ENCODE measurements around the gene DOHH. TPM values are rescaled to one million over a fixed set of nuclear protein-coding genes. Genes with fewer than 3 reads are reported as not detected.
A peak's percentile ranks its signal among the peaks of the same experiment; 100 is the strongest.

The DOHH gene
- total and polyA plus RNA-seq, 2 donors (not counting 3 experiments of a cell fraction or from before 2014, with no cell fraction given), result 8.7 to 15.2 TPM

DNA sequence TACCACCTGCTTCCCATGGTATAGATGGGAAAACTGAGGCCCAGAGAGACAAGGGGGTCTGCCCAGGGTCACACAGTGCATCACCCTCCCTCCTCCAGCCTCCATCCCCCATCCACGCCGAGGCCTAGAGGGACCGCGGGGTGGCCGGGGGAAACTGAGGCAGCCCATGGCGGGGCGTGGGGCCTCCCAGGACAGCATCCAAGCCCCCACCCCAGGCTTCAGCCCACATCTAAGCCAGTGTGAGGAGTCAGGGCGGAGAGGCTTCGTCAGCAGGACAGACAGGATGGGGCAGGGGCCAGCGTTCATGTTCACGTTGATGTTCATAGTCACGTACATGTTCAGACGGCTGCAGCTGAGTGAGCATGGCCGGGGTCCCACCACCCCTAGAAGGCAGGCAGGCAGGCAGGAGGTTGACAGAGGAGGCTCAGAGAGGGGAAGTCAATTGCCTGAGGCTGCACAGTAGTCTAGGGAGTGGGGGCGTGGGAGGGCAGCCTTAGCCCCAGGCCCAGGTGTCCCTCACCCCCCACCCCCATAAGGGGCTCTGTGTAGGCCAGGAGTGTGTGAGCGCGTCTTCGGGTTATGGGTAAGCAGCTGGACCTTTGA is 43.4 kb downstream of the DOHH start:
- Histone ChIP-seq H3K9me1 (replicated peaks; ENCODE audit: control insufficient read depth, extremely low read depth, insufficient read depth, low read length) (no peaks in the 10 kb centered on the region), H3K27me3 (ENCODE audit: control insufficient read depth in 2 of 2, insufficient read depth in 2 of 2, low read length in 2 of 2) (no peaks in the 10 kb centered on the region), H3K9me3 (replicated peaks; ENCODE audit: control insufficient read depth, insufficient read depth, low read length) (no peaks in the 10 kb centered on the region), H3K79me2 (ENCODE audit: control insufficient read depth, insufficient read depth, low read length) (peaks cover 5% of the 10 kb centered on the region), H3K9ac (replicated peaks; ENCODE audit: extremely low read depth, insufficient read depth, low read length) (no peak overlapping the region), H3K36me3 (ENCODE audit: control insufficient read depth in 2 of 2, extremely low read depth in 1 of 2, insufficient read depth in 2 of 2, low read length in 2 of 2) (peaks cover 5 to 31% of the 10 kb centered on the region in 2 experiments), H3K4me2 (ENCODE audit: insufficient read depth, low read length) (no peak overlapping the region), H4K20me1 (replicated peaks; ENCODE audit: control insufficient read depth, extremely low read depth, insufficient read depth, low read length) (no peaks in the 10 kb centered on the region), H3K4me1 (ENCODE audit: control insufficient read depth, extremely low read depth, insufficient read depth, low read length) (peaks cover 26% of the 10 kb centered on the region), H2AFZ (ENCODE audit: low read depth, low read length) (no peak overlapping the region), H3K4me3 (replicated peaks in 1 of 3; ENCODE audit: insufficient read depth in 1 of 3, low read depth in 1 of 3, low read length in 3 of 3) (no peak overlapping the region), H3K27ac (ENCODE audit: insufficient read depth, low read depth, low read length) (peak overlapping the region; percentile 82)
- TF ChIP-seq POLR2AphosphoS5 (IDR thresholded peaks at IDR 0.05; ENCODE audit: insufficient read depth, low read depth, low read length) (no peak), GATA2 (IDR thresholded peaks at IDR 0.05; ENCODE audit: insufficient read depth, insufficient read length, low read depth, low read length) (no peak)
- no peak for DNase-seq (ENCODE audit: low read depth, low spot score)
- POLR2A ChIA-PET, result no interaction called here
- intact Hi-C loops (cut with micrococcal nuclease), result no loop called here
- CTCF ChIA-PET, result no interaction called here
- dilution Hi-C loops (cut with MboI; ENCODE audit: extremely low pct_ligation_motif_present, low sequenced_read_pairs), result no loop called here
- no TSS peak for BruUV-seq (replicated peaks)
- FAIRE-seq, result no peak

DNA sequence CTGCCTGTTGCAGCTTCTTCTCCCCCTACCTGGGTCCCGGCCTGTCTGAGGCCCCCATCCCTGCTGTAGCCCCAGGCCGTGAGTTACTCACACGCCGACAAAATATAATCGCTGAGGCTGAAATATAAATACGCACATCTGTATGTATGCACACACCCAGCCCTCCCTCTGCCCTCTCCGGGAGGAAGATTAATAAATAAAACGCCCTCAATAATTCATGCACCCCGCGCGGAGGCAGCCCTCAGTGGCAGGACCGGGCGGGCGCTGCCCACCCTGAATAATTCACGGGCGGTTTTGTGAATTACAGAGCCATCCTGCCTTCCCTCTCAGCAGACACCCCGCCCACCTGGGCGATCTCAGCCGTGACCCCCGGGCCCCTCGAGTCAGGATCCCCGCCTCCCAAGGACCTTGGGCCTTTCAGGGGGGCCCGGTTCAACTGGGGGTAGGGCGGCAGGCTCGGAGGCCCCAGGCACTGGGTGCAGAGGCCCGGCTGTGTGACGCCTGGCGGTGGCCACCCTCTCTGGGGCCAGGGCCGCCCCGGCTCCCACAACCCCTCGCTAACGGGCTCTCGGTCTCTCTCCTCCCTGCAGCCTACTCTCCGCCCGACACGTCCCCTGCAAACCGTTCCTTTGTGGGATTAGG is 44.4 kb downstream of the DOHH start:
- DNase-seq (ENCODE audit: low read depth, low spot score) (no peak), FAIRE-seq (no peak)
- no peak overlapping the region for H2AFZ ChIP-seq (ENCODE audit: low read depth, low read length)
- H3K9me1 ChIP-seq (replicated peaks; ENCODE audit: control insufficient read depth, extremely low read depth, insufficient read depth, low read length), result no peaks in the 10 kb centered on the region
- peaks cover 33% of the 10 kb centered on the region for H3K4me1 ChIP-seq (ENCODE audit: control insufficient read depth, extremely low read depth, insufficient read depth, low read length)
- peaks cover 5 to 31% of the 10 kb centered on the region in 2 experiments for H3K36me3 ChIP-seq (ENCODE audit: control insufficient read depth in 2 of 2, extremely low read depth in 1 of 2, insufficient read depth in 2 of 2, low read length in 2 of 2)
- no peak overlapping the region for H3K27ac ChIP-seq (ENCODE audit: insufficient read depth, low read depth, low read length)
- no peaks in the 10 kb centered on the region for H3K27me3 ChIP-seq (ENCODE audit: control insufficient read depth in 2 of 2, insufficient read depth in 2 of 2, low read length in 2 of 2)
- no peak overlapping the region for H3K4me2 ChIP-seq (ENCODE audit: insufficient read depth, low read length)
- ChIA-PET CTCF (no interaction called here), POLR2A (no interaction called here)
- peaks cover 5% of the 10 kb centered on the region for H3K79me2 ChIP-seq (ENCODE audit: control insufficient read depth, insufficient read depth, low read length)
- H3K9me3 ChIP-seq (replicated peaks; ENCODE audit: control insufficient read depth, insufficient read depth, low read length), result no peaks in the 10 kb centered on the region
- H4K20me1 ChIP-seq (replicated peaks; ENCODE audit: control insufficient read depth, extremely low read depth, insufficient read depth, low read length), result no peaks in the 10 kb centered on the region
- no peak overlapping the region for H3K4me3 ChIP-seq (replicated peaks in 1 of 3; ENCODE audit: insufficient read depth in 1 of 3, low read depth in 1 of 3, low read length in 3 of 3)
- dilution Hi-C loops (cut with MboI; ENCODE audit: extremely low pct_ligation_motif_present, low sequenced_read_pairs) (no loop called here), intact Hi-C loops (cut with micrococcal nuclease) (no loop called here)
- H3K9ac ChIP-seq (replicated peaks; ENCODE audit: extremely low read depth, insufficient read depth, low read length), result no peak overlapping the region
- no TSS peak for BruUV-seq (replicated peaks)
- no peak for TF ChIP-seq EZH2 (IDR thresholded peaks at IDR 0.05; ENCODE audit: borderline replicate concordance, low read depth, low read length, severe bottlenecking)
- TF ChIP-seq, protein P1, sequence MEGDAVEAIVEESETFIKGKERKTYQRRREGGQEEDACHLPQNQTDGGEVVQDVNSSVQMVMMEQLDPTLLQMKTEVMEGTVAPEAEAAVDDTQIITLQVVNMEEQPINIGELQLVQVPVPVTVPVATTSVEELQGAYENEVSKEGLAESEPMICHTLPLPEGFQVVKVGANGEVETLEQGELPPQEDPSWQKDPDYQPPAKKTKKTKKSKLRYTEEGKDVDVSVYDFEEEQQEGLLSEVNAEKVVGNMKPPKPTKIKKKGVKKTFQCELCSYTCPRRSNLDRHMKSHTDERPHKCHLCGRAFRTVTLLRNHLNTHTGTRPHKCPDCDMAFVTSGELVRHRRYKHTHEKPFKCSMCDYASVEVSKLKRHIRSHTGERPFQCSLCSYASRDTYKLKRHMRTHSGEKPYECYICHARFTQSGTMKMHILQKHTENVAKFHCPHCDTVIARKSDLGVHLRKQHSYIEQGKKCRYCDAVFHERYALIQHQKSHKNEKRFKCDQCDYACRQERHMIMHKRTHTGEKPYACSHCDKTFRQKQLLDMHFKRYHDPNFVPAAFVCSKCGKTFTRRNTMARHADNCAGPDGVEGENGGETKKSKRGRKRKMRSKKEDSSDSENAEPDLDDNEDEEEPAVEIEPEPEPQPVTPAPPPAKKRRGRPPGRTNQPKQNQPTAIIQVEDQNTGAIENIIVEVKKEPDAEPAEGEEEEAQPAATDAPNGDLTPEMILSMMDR (IDR thresholded peaks at IDR 0.05; ENCODE audit: extremely low read depth in 1 of 2, insufficient read depth in 1 of 2, low read depth in 1 of 2, low read length in 2 of 2), result no peak
- TF ChIP-seq POLR2AphosphoS5 (IDR thresholded peaks at IDR 0.05; ENCODE audit: insufficient read depth, low read depth, low read length), result no peak
- TF ChIP-seq, protein P2, sequence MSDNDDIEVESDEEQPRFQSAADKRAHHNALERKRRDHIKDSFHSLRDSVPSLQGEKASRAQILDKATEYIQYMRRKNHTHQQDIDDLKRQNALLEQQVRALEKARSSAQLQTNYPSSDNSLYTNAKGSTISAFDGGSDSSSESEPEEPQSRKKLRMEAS (IDR thresholded peaks at IDR 0.05; ENCODE audit: insufficient read depth, insufficient read length), result no peak
- no peak for TF ChIP-seq MYC (IDR thresholded peaks at IDR 0.05; ENCODE audit: low read depth, low read length)
- TF ChIP-seq POLR2A (IDR thresholded peaks at IDR 0.05; ENCODE audit: low read depth, low read length), result no peak
- TF ChIP-seq FOS (IDR thresholded peaks at IDR 0.05; ENCODE audit: borderline replicate concordance, insufficient read depth, low read length), result no peak
- no peak for TF ChIP-seq GATA2 (IDR thresholded peaks at IDR 0.05; ENCODE audit: insufficient read depth, insufficient read length, low read depth, low read length)
- no peak for TF ChIP-seq JUN (IDR thresholded peaks at IDR 0.05; ENCODE audit: borderline replicate concordance, insufficient read depth, insufficient read length, low read depth)

All from endothelial cell of umbilical vein (primary cell).